ENCODE measurements around the gene ABCD3.

The ABCD3 gene

DNA sequence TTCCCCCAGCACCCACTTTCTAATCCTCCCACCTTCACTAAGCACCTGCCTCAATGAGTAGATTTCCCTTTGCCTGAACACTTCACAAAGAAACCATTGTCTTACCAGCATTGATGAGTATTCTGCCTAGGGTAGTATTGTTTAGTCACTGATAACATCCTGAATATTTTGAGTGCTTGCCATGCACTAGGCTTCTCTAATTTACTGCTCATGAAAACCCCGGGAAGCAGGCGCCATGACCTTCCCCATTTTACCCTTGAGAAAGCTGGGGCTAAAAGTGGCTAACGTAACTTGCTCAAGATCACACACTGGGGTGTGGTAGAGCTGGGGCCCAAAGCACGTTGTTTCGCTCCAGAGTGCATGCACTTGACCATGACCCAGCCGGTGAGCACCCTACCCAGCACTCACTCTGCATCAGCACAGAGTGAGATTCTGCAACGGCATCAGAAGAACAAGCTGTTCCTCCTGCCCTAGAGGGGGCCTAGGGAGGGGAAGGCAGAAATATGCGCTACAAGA is 133.9 kb downstream of the ABCD3 start (continued):
- TF ChIP-seq, protein P1, sequence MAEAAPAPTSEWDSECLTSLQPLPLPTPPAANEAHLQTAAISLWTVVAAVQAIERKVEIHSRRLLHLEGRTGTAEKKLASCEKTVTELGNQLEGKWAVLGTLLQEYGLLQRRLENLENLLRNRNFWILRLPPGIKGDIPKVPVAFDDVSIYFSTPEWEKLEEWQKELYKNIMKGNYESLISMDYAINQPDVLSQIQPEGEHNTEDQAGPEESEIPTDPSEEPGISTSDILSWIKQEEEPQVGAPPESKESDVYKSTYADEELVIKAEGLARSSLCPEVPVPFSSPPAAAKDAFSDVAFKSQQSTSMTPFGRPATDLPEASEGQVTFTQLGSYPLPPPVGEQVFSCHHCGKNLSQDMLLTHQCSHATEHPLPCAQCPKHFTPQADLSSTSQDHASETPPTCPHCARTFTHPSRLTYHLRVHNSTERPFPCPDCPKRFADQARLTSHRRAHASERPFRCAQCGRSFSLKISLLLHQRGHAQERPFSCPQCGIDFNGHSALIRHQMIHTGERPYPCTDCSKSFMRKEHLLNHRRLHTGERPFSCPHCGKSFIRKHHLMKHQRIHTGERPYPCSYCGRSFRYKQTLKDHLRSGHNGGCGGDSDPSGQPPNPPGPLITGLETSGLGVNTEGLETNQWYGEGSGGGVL (tag by site-specific recombination; IDR thresholded peaks at IDR 0.05): no peak

DNA sequence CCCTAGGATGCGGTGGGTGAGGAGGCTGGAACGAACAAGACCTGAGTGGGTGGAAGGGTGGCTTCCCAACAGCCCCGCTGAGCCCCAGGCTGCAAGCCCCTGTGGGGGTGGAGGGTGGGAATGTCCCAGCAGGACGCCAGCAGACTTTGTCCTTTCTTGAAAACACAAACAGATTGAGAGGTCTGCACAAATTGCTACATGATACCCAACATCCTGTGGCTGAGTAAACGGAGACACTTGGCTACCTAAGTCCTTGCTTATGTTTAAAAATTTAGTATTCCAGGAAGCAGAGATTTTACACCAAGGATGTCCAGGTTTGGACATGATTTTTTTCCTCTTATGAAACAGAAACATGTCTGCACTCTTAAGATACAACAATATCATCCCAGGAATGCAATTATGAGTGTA is 135.1 kb downstream of the ABCD3 start:
- H3K4me3 ChIP-seq (ENCODE audit: low read depth, low read length): no peak overlapping the region
- no peaks in the 10 kb centered on the region for H3K9me3 ChIP-seq (ENCODE audit: control insufficient read depth, insufficient read depth, low read depth, low read length)
- H3K4me1 ChIP-seq (ENCODE audit: control insufficient read depth, insufficient read depth, low read length): peaks cover 10% of the 10 kb centered on the region
- no peak overlapping the region for H3K27ac ChIP-seq (ENCODE audit: extremely low read depth, low read depth, low read length)
- CTCF ChIA-PET: no interaction called here
- no peaks in the 10 kb centered on the region for H3K36me3 ChIP-seq (ENCODE audit: control insufficient read depth in 2 of 2, insufficient read depth in 1 of 2, low read length in 2 of 2)
- POLR2A ChIA-PET: no interaction called here
- TF ChIP-seq GLI4 (tag by site-specific recombination; IDR thresholded peaks at IDR 0.05) (no peak), ZNF777 (tag by site-specific recombination; IDR thresholded peaks at IDR 0.05; ENCODE audit: borderline replicate concordance) (no peak), ZIC2 (tag by site-specific recombination; IDR thresholded peaks at IDR 0.05) (peak; percentile 72), ZNF473 (tag by site-specific recombination; IDR thresholded peaks at IDR 0.05) (no peak), ZNF624 (tag by site-specific recombination; IDR thresholded peaks at IDR 0.05) (no peak), ZNF311 (tag by site-specific recombination; IDR thresholded peaks at IDR 0.05; ENCODE audit: borderline replicate concordance) (no peak), ZNF133 (tag by site-specific recombination; IDR thresholded peaks at IDR 0.05) (no peak), ZNF529 (tag by site-specific recombination; IDR thresholded peaks at IDR 0.05; ENCODE audit: insufficient replicate concordance) (no peak), ZNF433 (tag by site-specific recombination; IDR thresholded peaks at IDR 0.05; ENCODE audit: low read depth) (no peak), PRDM10 (tag by site-specific recombination; IDR thresholded peaks at IDR 0.05) (no peak), GFI1B (tag by site-specific recombination; IDR thresholded peaks at IDR 0.05) (0 out of 2 replicates have a peak, but pooled peaks have one; percentile 36), ZFHX2 (tag by site-specific recombination; conservative IDR thresholded peaks at IDR 0.05) (peak; percentile 95), ZNF248 (tag by site-specific recombination; IDR thresholded peaks at IDR 0.05) (no peak), ZNF747 (tag by site-specific recombination; IDR thresholded peaks at IDR 0.05) (no peak), ZNF324 (tag by site-specific recombination; IDR thresholded peaks at IDR 0.05) (no peak), ZNF658 (tag by site-specific recombination; IDR thresholded peaks at IDR 0.05) (no peak), OSR2 (tag by site-specific recombination; IDR thresholded peaks at IDR 0.05) (0 out of 2 replicates have a peak, but pooled peaks have one; percentile 20), EGR2 (tag by site-specific recombination; IDR thresholded peaks at IDR 0.05; ENCODE audit: low read depth) (peak; percentile 92), ZXDB (tag by site-specific recombination; IDR thresholded peaks at IDR 0.05) (no peak), TRIM28 (IDR thresholded peaks at IDR 0.05; ENCODE audit: borderline replicate concordance, low read length) (no peak), OVOL3 (tag by site-specific recombination; IDR thresholded peaks at IDR 0.05) (no peak), ZNF843 (tag by site-specific recombination; IDR thresholded peaks at IDR 0.05) (no peak), SP7 (tag by site-specific recombination; IDR thresholded peaks at IDR 0.05) (peak; percentile 68; the same call in 1 of the 2 replicates), ZNF223 (tag by site-specific recombination; IDR thresholded peaks at IDR 0.05) (no peak)
- TF ChIP-seq, protein P2, sequence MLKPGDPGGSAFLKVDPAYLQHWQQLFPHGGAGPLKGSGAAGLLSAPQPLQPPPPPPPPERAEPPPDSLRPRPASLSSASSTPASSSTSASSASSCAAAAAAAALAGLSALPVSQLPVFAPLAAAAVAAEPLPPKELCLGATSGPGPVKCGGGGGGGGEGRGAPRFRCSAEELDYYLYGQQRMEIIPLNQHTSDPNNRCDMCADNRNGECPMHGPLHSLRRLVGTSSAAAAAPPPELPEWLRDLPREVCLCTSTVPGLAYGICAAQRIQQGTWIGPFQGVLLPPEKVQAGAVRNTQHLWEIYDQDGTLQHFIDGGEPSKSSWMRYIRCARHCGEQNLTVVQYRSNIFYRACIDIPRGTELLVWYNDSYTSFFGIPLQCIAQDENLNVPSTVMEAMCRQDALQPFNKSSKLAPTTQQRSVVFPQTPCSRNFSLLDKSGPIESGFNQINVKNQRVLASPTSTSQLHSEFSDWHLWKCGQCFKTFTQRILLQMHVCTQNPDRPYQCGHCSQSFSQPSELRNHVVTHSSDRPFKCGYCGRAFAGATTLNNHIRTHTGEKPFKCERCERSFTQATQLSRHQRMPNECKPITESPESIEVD (tag by site-specific recombination; IDR thresholded peaks at IDR 0.05): peak; percentile 5; the same call in 1 of the 2 replicates
